Measurements from ENCODE around the gene SFRP4. TPM values are rescaled to one million over a fixed set of nuclear protein-coding genes. Genes with fewer than 3 reads are reported as not detected.

The SFRP4 gene
- total and polyA plus RNA-seq, 2 of the 4 experiments (the other 2 are of a cell fraction), result not detected

GRCh38 chr7:37894671-37895070 lies 21.9 kb downstream of the SFRP4 start:
- BruUV-seq (replicated peaks), result no TSS peak

More at GRCh38 chr7:37894671-37895070, 21.9 kb downstream of the SFRP4 start:
- Histone ChIP-seq H2BK120ac (ENCODE audit: low read depth, low read length) (no peak overlapping the region), H4K91ac (ENCODE audit: insufficient read depth, low read depth, low read length) (no peak overlapping the region), H3K14ac (replicated peaks; ENCODE audit: low read depth, low read length) (no peak overlapping the region), H3K4ac (ENCODE audit: low read depth, low read length) (no peak overlapping the region), H3K9ac (ENCODE audit: low read depth, low read length) (no peak overlapping the region), H2BK20ac (ENCODE audit: low read depth, low read length) (no peak overlapping the region), H3K79me1 (ENCODE audit: low read depth in 1 of 2, low read length in 2 of 2) (no peaks in the 10 kb centered on the region), H3K23ac (ENCODE audit: low read depth, low read length) (no peak overlapping the region), H3K4me1 (ENCODE audit: control insufficient read depth, insufficient read depth, low read length) (no peaks in the 10 kb centered on the region), H4K8ac (ENCODE audit: low read depth in 2 of 2, low read length in 2 of 2) (no peak overlapping the region), H3K27ac (ENCODE audit: insufficient read depth, low read length) (no peak overlapping the region), H2AK9ac (replicated peaks; ENCODE audit: low read depth, low read length, poor library complexity) (no peak overlapping the region), H3K9me1 (ENCODE audit: insufficient read depth, low read length) (no peaks in the 10 kb centered on the region), H3K4me3 (ENCODE audit: insufficient read depth, low read depth, low read length) (no peak overlapping the region), H3K4me2 (ENCODE audit: low read depth, low read length) (no peak overlapping the region), H3K56ac (ENCODE audit: extremely low read depth, insufficient read depth, low read length) (no peak overlapping the region), H4K5ac (ENCODE audit: low read depth, low read length) (no peak overlapping the region), H4K20me1 (ENCODE audit: insufficient read depth, low read length) (no peaks in the 10 kb centered on the region), H3K36me3 (ENCODE audit: control insufficient read depth, insufficient read depth, low read length) (no peaks in the 10 kb centered on the region), H3K9me3 (ENCODE audit: control insufficient read depth, insufficient read depth, low read length) (peaks cover 2% of the 10 kb centered on the region; the same call in 1 of the 2 replicates), H3K18ac (ENCODE audit: low read depth, low read length) (no peak overlapping the region), H2BK15ac (ENCODE audit: low read depth, low read length) (no peak overlapping the region), H2AFZ (replicated peaks; ENCODE audit: low read length, poor library complexity) (no peak overlapping the region), H3K27me3 (ENCODE audit: control insufficient read depth, insufficient read depth, low read length) (no peaks in the 10 kb centered on the region), H2AK5ac (ENCODE audit: low read depth, low read length) (no peak overlapping the region), H2BK5ac (ENCODE audit: low read depth, low read length, poor library complexity, severe bottlenecking) (no peak overlapping the region)
- WGBS, 2 experiments (ENCODE audit: extremely low coverage in 2 of 2, insufficient read length in 1 of 2), result no CpG with 5 or more reads among the region's 3 CpGs
- no peak for TF ChIP-seq MAZ (IDR thresholded peaks at IDR 0.05; ENCODE audit: borderline replicate concordance, low read depth, low read length)
- TF ChIP-seq RCOR1 (IDR thresholded peaks at IDR 0.05; ENCODE audit: insufficient replicate concordance, low read length), result no peak
- TF ChIP-seq, protein P1, sequence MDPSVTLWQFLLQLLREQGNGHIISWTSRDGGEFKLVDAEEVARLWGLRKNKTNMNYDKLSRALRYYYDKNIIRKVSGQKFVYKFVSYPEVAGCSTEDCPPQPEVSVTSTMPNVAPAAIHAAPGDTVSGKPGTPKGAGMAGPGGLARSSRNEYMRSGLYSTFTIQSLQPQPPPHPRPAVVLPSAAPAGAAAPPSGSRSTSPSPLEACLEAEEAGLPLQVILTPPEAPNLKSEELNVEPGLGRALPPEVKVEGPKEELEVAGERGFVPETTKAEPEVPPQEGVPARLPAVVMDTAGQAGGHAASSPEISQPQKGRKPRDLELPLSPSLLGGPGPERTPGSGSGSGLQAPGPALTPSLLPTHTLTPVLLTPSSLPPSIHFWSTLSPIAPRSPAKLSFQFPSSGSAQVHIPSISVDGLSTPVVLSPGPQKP (IDR thresholded peaks at IDR 0.05; ENCODE audit: borderline replicate concordance, low read depth, low read length), result no peak
- TF ChIP-seq SMC3 (IDR thresholded peaks at IDR 0.05; ENCODE audit: low read depth, low read length), result no peak
- TF ChIP-seq BHLHE40 (IDR thresholded peaks at IDR 0.05; ENCODE audit: low read depth, low read length), result no peak
- TF ChIP-seq FOS (IDR thresholded peaks at IDR 0.05; ENCODE audit: low read depth, low read length), result no peak
- TF ChIP-seq CHD1 (IDR thresholded peaks at IDR 0.05; ENCODE audit: low read depth, low read length), result no peak
- no peak for TF ChIP-seq POLR2A (IDR thresholded peaks at IDR 0.05; ENCODE audit: low read depth, low read length)
- TF ChIP-seq RAD21 (IDR thresholded peaks at IDR 0.05; ENCODE audit: low read length), result no peak
- no peak for TF ChIP-seq USF2 (IDR thresholded peaks at IDR 0.05; ENCODE audit: low read depth, low read length)
- TF ChIP-seq RFX5 (IDR thresholded peaks at IDR 0.05; ENCODE audit: low read depth, low read length), result no peak
- TF ChIP-seq NFE2L2 (IDR thresholded peaks at IDR 0.05; ENCODE audit: low read depth, low read length), result no peak
- TF ChIP-seq CEBPB (IDR thresholded peaks at IDR 0.05; ENCODE audit: low read depth, low read length), result no peak
- TF ChIP-seq CTCF (conservative IDR thresholded peaks at IDR 0.05; ENCODE audit: low read depth, low read length), result no peak
- no peak for TF ChIP-seq MAFK (IDR thresholded peaks at IDR 0.05; ENCODE audit: low read depth, low read length)
- no peak for TF ChIP-seq MXI1 (IDR thresholded peaks at IDR 0.05; ENCODE audit: borderline replicate concordance, low read depth, low read length)
- intact Hi-C loops (cut with micrococcal nuclease), result no loop called here
- ATAC-seq (ENCODE audit: low read depth) (no peak), DNase-seq (no peak)
- CTCF ChIA-PET, result no interaction called here
- in situ Hi-C loops (cut with MboI; ENCODE audit: low sequenced_read_pairs), result no loop called here
- dilution Hi-C loops (cut with HindIII; ENCODE audit: low sequenced_read_pairs, unreplicated experiment), result no loop called here
- POLR2A ChIA-PET (ENCODE audit: unreplicated experiment), result no interaction called here

All from IMR-90 (cell line).